ENCODE results near the gene PPP1R12A.

PPP1R12A gene

GRCh38 chr12:79765157-79765556 lies 169.7 kb downstream of the PPP1R12A start:
- no peak for DNase-seq (ENCODE audit: extremely low read depth, low read depth)
- TF ChIP-seq, protein P1, sequence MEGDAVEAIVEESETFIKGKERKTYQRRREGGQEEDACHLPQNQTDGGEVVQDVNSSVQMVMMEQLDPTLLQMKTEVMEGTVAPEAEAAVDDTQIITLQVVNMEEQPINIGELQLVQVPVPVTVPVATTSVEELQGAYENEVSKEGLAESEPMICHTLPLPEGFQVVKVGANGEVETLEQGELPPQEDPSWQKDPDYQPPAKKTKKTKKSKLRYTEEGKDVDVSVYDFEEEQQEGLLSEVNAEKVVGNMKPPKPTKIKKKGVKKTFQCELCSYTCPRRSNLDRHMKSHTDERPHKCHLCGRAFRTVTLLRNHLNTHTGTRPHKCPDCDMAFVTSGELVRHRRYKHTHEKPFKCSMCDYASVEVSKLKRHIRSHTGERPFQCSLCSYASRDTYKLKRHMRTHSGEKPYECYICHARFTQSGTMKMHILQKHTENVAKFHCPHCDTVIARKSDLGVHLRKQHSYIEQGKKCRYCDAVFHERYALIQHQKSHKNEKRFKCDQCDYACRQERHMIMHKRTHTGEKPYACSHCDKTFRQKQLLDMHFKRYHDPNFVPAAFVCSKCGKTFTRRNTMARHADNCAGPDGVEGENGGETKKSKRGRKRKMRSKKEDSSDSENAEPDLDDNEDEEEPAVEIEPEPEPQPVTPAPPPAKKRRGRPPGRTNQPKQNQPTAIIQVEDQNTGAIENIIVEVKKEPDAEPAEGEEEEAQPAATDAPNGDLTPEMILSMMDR (IDR thresholded peaks at IDR 0.05; ENCODE audit: low read depth, low read length, missing control alignments): no peak
- H3K4me3 ChIP-seq (replicated peaks; ENCODE audit: low read depth, low read length): no peak overlapping the region

DNA sequence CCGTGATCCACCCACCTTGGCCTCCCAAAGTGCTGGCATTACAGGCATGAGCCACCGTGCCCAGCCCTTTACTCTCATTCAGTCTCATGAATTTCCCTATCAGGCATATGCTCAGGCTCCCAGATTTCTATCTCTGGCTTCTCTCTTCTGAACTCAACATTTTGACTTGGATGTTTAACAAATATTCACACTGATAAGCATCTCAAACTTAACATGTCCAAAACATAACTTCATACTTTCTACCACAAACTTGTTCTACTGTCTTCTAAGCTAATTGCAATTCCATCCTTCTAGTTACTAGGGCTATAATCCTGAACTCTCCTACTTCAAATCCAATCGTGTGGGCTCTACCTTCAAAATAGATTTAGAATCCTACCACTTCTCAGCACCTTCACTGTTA lies 170.3 kb downstream of the PPP1R12A start:
- TF ChIP-seq, protein P1 (IDR thresholded peaks at IDR 0.05; ENCODE audit: low read depth, low read length, missing control alignments): no peak
- H3K4me3 ChIP-seq (replicated peaks; ENCODE audit: low read depth, low read length): no peak overlapping the region
- DNase-seq (ENCODE audit: extremely low read depth, low read depth): no peak

DNA sequence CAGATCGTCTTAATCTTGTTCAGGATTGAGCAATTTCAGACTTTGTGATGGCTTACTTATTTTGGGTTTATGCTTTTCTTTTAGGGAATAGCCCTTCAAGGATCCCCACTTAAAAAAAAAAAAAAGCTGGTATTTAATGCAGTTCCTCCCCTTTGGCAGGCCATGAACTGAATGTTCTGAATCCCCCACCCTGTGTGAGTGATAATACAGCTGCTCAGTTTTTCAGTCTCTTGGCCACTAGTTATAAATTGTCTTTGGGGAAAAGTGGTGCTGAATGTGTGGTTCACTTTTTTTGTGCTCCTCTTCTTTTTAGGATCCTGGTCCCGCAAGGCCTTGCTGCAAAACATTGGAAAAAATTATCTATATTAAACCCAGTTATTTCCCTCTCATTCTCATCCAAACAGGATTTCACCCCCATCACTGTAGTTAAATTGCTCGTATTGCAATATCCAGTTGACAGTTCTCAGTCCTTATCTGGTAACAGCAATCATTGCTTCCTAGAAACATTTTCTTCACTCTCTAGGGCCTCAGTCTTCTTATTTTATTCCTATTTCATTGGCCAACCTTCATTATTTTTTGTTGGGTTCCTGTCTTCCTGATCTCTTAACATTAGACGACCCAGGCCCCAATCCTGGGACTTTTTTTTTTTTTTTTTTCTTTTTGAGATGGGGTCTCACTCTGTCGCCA lies 171.0 kb downstream of the PPP1R12A start:
- DNase-seq (ENCODE audit: extremely low read depth, low read depth): no peak
- TF ChIP-seq, protein P1 (IDR thresholded peaks at IDR 0.05; ENCODE audit: low read depth, low read length, missing control alignments): no peak
- no peak overlapping the region for H3K4me3 ChIP-seq (replicated peaks; ENCODE audit: low read depth, low read length)

- no peak for DNase-seq (ENCODE audit: extremely low read depth, low read depth)
- no peak overlapping the region for H3K4me3 ChIP-seq (replicated peaks; ENCODE audit: low read depth, low read length)
- TF ChIP-seq, protein P1 (IDR thresholded peaks at IDR 0.05; ENCODE audit: low read depth, low read length, missing control alignments): no peak
These were observed 173.6 kb downstream of the PPP1R12A start for GRCh38 chr12:79761341-79761740.

DNA sequence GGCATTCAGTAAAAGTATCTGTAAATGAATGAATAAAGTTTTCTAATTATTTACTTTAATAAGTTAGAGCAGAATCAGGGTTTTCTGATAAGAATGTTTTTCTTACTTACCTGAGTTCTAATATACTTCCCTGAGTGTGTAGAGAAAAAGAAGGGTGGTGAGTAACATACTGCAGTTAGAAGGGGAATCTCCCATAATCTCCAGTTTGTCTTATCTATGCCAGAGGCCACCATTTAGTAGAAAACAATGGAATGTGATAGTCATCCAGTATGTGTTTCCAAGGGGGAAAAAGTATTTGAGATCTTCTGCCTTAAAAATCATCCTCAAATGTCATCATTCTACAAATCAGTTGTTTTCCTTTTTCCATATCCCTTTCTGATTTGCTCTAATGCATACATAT lies 187.6 kb downstream of the PPP1R12A start:
- no peak overlapping the region for H3K4me3 ChIP-seq (replicated peaks; ENCODE audit: low read depth, low read length)
- DNase-seq (ENCODE audit: extremely low read depth, low read depth): no peak
- TF ChIP-seq, protein P1 (IDR thresholded peaks at IDR 0.05; ENCODE audit: low read depth, low read length, missing control alignments): no peak

GRCh38 chr12:79737875-79738718 lies 196.8 kb downstream of the PPP1R12A start:
- DNase-seq (ENCODE audit: extremely low read depth, low read depth): peak; percentile 48

More at GRCh38 chr12:79737875-79738718, 196.8 kb downstream of the PPP1R12A start:
- no peak overlapping the region for H3K4me3 ChIP-seq (replicated peaks; ENCODE audit: low read depth, low read length)
- TF ChIP-seq, protein P1 (IDR thresholded peaks at IDR 0.05; ENCODE audit: low read depth, low read length, missing control alignments): peak; percentile 60
